ENCODE results near the gene YAF2. TPM values are rescaled to one million over a fixed set of nuclear protein-coding genes. Genes with fewer than 3 reads are reported as not detected.

Gene YAF2
- total RNA-seq, 3 donors from 2014 or later (not counting 1 experiment from before 2014, with no cell fraction given), result 96.2 to 124 (median 101) TPM

GRCh38 chr12:42261708-42262107 lies 23.7 kb upstream of the YAF2 start:
- no peaks in the 10 kb centered on the region for H3K36me3 Mint-ChIP-seq
- 80% methylated on average over 1 of the region's 4 CpGs for WGBS (ENCODE audit: insufficient coverage)
- H3K4me1 Mint-ChIP-seq, result no peaks in the 10 kb centered on the region
- peaks cover 5% of the 10 kb centered on the region in 2 donors for H3K27me3 Mint-ChIP-seq (ENCODE audit: low read depth in 2 of 2)
- Histone ChIP-seq H3K4me3 (ENCODE audit: low read length) (no peak overlapping the region), H3K27ac (ENCODE audit: low read length) (no peak overlapping the region), H3K36me3 (ENCODE audit: control insufficient read depth, insufficient read depth, low read length) (no peaks in the 10 kb centered on the region), H3K4me1 (ENCODE audit: control insufficient read depth, insufficient read depth, low read length) (no peaks in the 10 kb centered on the region), H3K9me3 (ENCODE audit: control insufficient read depth, insufficient read depth, low read length) (no peaks in the 10 kb centered on the region), H3K27me3 (ENCODE audit: control insufficient read depth, insufficient read depth, low read length) (no peaks in the 10 kb centered on the region)
- no peaks in the 10 kb centered on the region for H3K9me3 Mint-ChIP-seq
- DNase-seq, result no peak
- H3K27ac Mint-ChIP-seq, result no peak overlapping the region
- TF ChIP-seq CTCF (IDR thresholded peaks at IDR 0.05), result no peak
- no peak for ATAC-seq
- intact Hi-C loops (cut with micrococcal nuclease), result no loop called here
- no peak overlapping the region for H3K4me3 Mint-ChIP-seq

GRCh38 chr12:42260518-42260917 lies 22.5 kb upstream of the YAF2 start:
- no peaks in the 10 kb centered on the region for H3K27me3 ChIP-seq (ENCODE audit: control insufficient read depth, insufficient read depth, low read length)
- ATAC-seq (no peak), DNase-seq (no peak)
- Mint-ChIP-seq H3K36me3 (no peaks in the 10 kb centered on the region), H3K4me1 (no peaks in the 10 kb centered on the region), H3K9me3 (no peaks in the 10 kb centered on the region), H3K27me3 (ENCODE audit: low read depth in 2 of 2) (peaks cover 3 to 5% of the 10 kb centered on the region in 2 donors), H3K4me3 (no peak overlapping the region), H3K27ac (no peak overlapping the region)
- H3K4me3 ChIP-seq (ENCODE audit: low read length), result no peak overlapping the region
- H3K36me3 ChIP-seq (ENCODE audit: control insufficient read depth, insufficient read depth, low read length), result no peaks in the 10 kb centered on the region
- intact Hi-C loops (cut with micrococcal nuclease), result no loop called here
- H3K9me3 ChIP-seq (ENCODE audit: control insufficient read depth, insufficient read depth, low read length), result no peaks in the 10 kb centered on the region
- no peak for TF ChIP-seq CTCF (IDR thresholded peaks at IDR 0.05)
- H3K4me1 ChIP-seq (ENCODE audit: control insufficient read depth, insufficient read depth, low read length), result no peaks in the 10 kb centered on the region
- 96% methylated on average over 6 of the region's 6 CpGs for WGBS (ENCODE audit: insufficient coverage)
- no peak overlapping the region for H3K27ac ChIP-seq (ENCODE audit: low read length)

- no peak overlapping the region for H3K4me3 ChIP-seq (ENCODE audit: low read length)
- no peaks in the 10 kb centered on the region for H3K36me3 ChIP-seq (ENCODE audit: control insufficient read depth, insufficient read depth, low read length)
- no peak overlapping the region for H3K4me3 Mint-ChIP-seq
- H3K9me3 ChIP-seq (ENCODE audit: control insufficient read depth, insufficient read depth, low read length), result no peaks in the 10 kb centered on the region
- TF ChIP-seq CTCF (IDR thresholded peaks at IDR 0.05), result no peak
- intact Hi-C loops (cut with micrococcal nuclease), result no loop called here
- H3K9me3 Mint-ChIP-seq, result no peaks in the 10 kb centered on the region
- no peaks in the 10 kb centered on the region for H3K36me3 Mint-ChIP-seq
- no peak overlapping the region for H3K27ac Mint-ChIP-seq
- WGBS (ENCODE audit: insufficient coverage), result 100% methylated on average over 2 of the region's 4 CpGs
- H3K27ac ChIP-seq (ENCODE audit: low read length), result no peak overlapping the region
- no peaks in the 10 kb centered on the region for H3K4me1 Mint-ChIP-seq
- no peak for ATAC-seq
- H3K27me3 ChIP-seq (ENCODE audit: control insufficient read depth, insufficient read depth, low read length), result no peaks in the 10 kb centered on the region
- H3K27me3 Mint-ChIP-seq (ENCODE audit: low read depth in 2 of 2), result peaks cover under 1 to 2% of the 10 kb centered on the region in 2 donors
- no peaks in the 10 kb centered on the region for H3K4me1 ChIP-seq (ENCODE audit: control insufficient read depth, insufficient read depth, low read length)
- no peak for DNase-seq
Observed at GRCh38 chr12:42259699-42260098, 21.7 kb upstream of the YAF2 start.

GRCh38 chr12:42255866-42256261 lies 17.8 kb upstream of the YAF2 start:
- intact Hi-C loops (cut with micrococcal nuclease), result no loop called here
- H3K36me3 ChIP-seq (ENCODE audit: control insufficient read depth, insufficient read depth, low read length), result no peaks in the 10 kb centered on the region
- no peak overlapping the region for H3K4me3 ChIP-seq (ENCODE audit: low read length)
- Mint-ChIP-seq H3K36me3 (no peaks in the 10 kb centered on the region), H3K4me3 (no peak overlapping the region), H3K9me3 (no peaks in the 10 kb centered on the region), H3K27ac (no peak overlapping the region), H3K27me3 (ENCODE audit: low read depth in 2 of 2) (peaks cover 7 to 8% of the 10 kb centered on the region in 2 donors), H3K4me1 (no peaks in the 10 kb centered on the region)
- no peak overlapping the region for H3K27ac ChIP-seq (ENCODE audit: low read length)
- no peak for DNase-seq
- H3K9me3 ChIP-seq (ENCODE audit: control insufficient read depth, insufficient read depth, low read length), result no peaks in the 10 kb centered on the region
- ATAC-seq, result no peak
- no peak for TF ChIP-seq CTCF (IDR thresholded peaks at IDR 0.05)
- no peaks in the 10 kb centered on the region for H3K27me3 ChIP-seq (ENCODE audit: control insufficient read depth, insufficient read depth, low read length)
- no peaks in the 10 kb centered on the region for H3K4me1 ChIP-seq (ENCODE audit: control insufficient read depth, insufficient read depth, low read length)
